Activated CD8-positive, alpha-beta T cell treated with anti-CD3 and anti-CD28 coated beads, Interleukin-2, amount 10 ng/mL, durations not matched to agents 7 days and 5 days (primary cell): ENCODE results near the gene BMP7. TPM values are rescaled to one million over a fixed set of nuclear protein-coding genes. Genes with fewer than 3 reads are reported as not detected.

Experiments used
- ATAC-seq: fragments of 150-1000 bp; cut with Tn5 transposase; one replicate; pipeline ENCODE4 v1.10.0; 2021; ENCODE audit warnings: moderate library complexity
- CTCF ChIA-PET: fragments of 350-600 bp; sonication (Branson Sonifier 250); formaldehyde crosslinking; loops from one replicate; lab custom pipeline; 2021; ENCODE audit warnings: antibody characterized with exemption; lab: Charles Lee
- POLR2A ChIA-PET: fragments of 350-600 bp; sonication (Branson Sonifier 250); formaldehyde crosslinking; loops from one replicate; lab custom pipeline; 2021; ENCODE audit warnings: antibody characterized with exemption; lab: Charles Lee
- DNase-seq: peaks from one replicate; pipeline ENCODE4 v3.0.0-alpha.2; 2020
- H3K27ac Mint-ChIP-seq: one replicate; pipeline ENCODE4 v1.8.0; 2021; ENCODE audit warnings: mild to moderate bottlenecking, mixed read lengths
- H3K27me3 Mint-ChIP-seq: one replicate; pipeline ENCODE4 v1.8.0; 2021; ENCODE audit warnings: low read depth, mixed read lengths
- H3K36me3 Mint-ChIP-seq: one replicate; pipeline ENCODE4 v1.8.0; 2021; ENCODE audit warnings: low read depth, mixed read lengths
- H3K4me1 Mint-ChIP-seq: one replicate; pipeline ENCODE4 v1.8.0; 2021; ENCODE audit warnings: low read depth, mixed read lengths
- H3K4me3 Mint-ChIP-seq: one replicate; pipeline ENCODE4 v1.8.0; 2021; ENCODE audit warnings: mild to moderate bottlenecking, mixed read lengths
- H3K9me3 Mint-ChIP-seq: one replicate; pipeline ENCODE4 v1.8.0; 2022; ENCODE audit warnings: mixed read lengths; ENCODE audit not compliant: insufficient read depth
- total RNA-seq, 2 experiments: library from RNA; stranded (reverse); gene quantifications; one replicate each; pipeline ENCODE4 v1.2.3, GENCODE V29; 2021

The BMP7 gene
- total RNA-seq, 2 experiments from 2014 or later = not detected

- CTCF ChIA-PET = no interaction called here
- peaks cover 5% of the 10 kb centered on the region for H3K27me3 Mint-ChIP-seq
- no peaks in the 10 kb centered on the region for H3K9me3 Mint-ChIP-seq
- ATAC-seq (no peak), DNase-seq (no peak)
- peaks cover 6% of the 10 kb centered on the region for H3K4me1 Mint-ChIP-seq
- no peaks in the 10 kb centered on the region for H3K36me3 Mint-ChIP-seq
- H3K27ac Mint-ChIP-seq = no peak overlapping the region
- no peak overlapping the region for H3K4me3 Mint-ChIP-seq
- POLR2A ChIA-PET = no interaction called here
Measured at GRCh38 chr20:57145089-57145631, 121.3 kb downstream of the BMP7 start.

GRCh38 chr20:57143173-57143572 is 123.3 kb downstream of the BMP7 start:
- no peak overlapping the region for H3K4me3 Mint-ChIP-seq
- H3K9me3 Mint-ChIP-seq = no peaks in the 10 kb centered on the region
- no peaks in the 10 kb centered on the region for H3K36me3 Mint-ChIP-seq
- CTCF ChIA-PET = no interaction called here
- peaks cover 6% of the 10 kb centered on the region for H3K4me1 Mint-ChIP-seq
- no peak for ATAC-seq
- H3K27me3 Mint-ChIP-seq = no peaks in the 10 kb centered on the region
- DNase-seq = no peak
- no peak overlapping the region for H3K27ac Mint-ChIP-seq
- POLR2A ChIA-PET = no interaction called here

- Mint-ChIP-seq H3K27me3 (no peaks in the 10 kb centered on the region), H3K27ac (no peak overlapping the region), H3K9me3 (no peaks in the 10 kb centered on the region), H3K4me3 (no peak overlapping the region), H3K36me3 (no peaks in the 10 kb centered on the region), H3K4me1 (peaks cover 6% of the 10 kb centered on the region)
- ATAC-seq (no peak), DNase-seq (no peak)
- ChIA-PET CTCF (no interaction called here), POLR2A (no interaction called here)
Measured at GRCh38 chr20:57142667-57143066, 123.8 kb downstream of the BMP7 start.

GRCh38 chr20:57141492-57141891 is 124.9 kb downstream of the BMP7 start:
- POLR2A ChIA-PET = no interaction called here

GRCh38 chr20:57140416-57140965 is 126.0 kb downstream of the BMP7 start:
- no peak for DNase-seq
- ChIA-PET CTCF (no interaction called here), POLR2A (no interaction called here)
- Mint-ChIP-seq H3K27ac (no peak overlapping the region), H3K9me3 (no peaks in the 10 kb centered on the region), H3K27me3 (no peaks in the 10 kb centered on the region), H3K36me3 (no peaks in the 10 kb centered on the region), H3K4me1 (no peaks in the 10 kb centered on the region), H3K4me3 (no peak overlapping the region)
- ATAC-seq = no peak

More at GRCh38 chr20:57141492-57141891, 124.9 kb downstream of the BMP7 start:
- Mint-ChIP-seq H3K27me3 (no peaks in the 10 kb centered on the region), H3K27ac (no peak overlapping the region), H3K4me3 (no peak overlapping the region), H3K36me3 (no peaks in the 10 kb centered on the region), H3K4me1 (no peaks in the 10 kb centered on the region), H3K9me3 (no peaks in the 10 kb centered on the region)
- ATAC-seq (no peak), DNase-seq (no peak)
- CTCF ChIA-PET = no interaction called here

GRCh38 chr20:57139342-57140093 is 126.9 kb downstream of the BMP7 start:
- H3K4me3 Mint-ChIP-seq = no peak overlapping the region
- H3K4me1 Mint-ChIP-seq = no peaks in the 10 kb centered on the region
- no peaks in the 10 kb centered on the region for H3K36me3 Mint-ChIP-seq
- ATAC-seq (no peak), DNase-seq (no peak)
- H3K27ac Mint-ChIP-seq = no peak overlapping the region
- ChIA-PET POLR2A (no interaction called here), CTCF (no interaction called here)
- no peaks in the 10 kb centered on the region for H3K9me3 Mint-ChIP-seq
- H3K27me3 Mint-ChIP-seq = peaks cover 5% of the 10 kb centered on the region

GRCh38 chr20:57138198-57138995 is 128.0 kb downstream of the BMP7 start:
- CTCF ChIA-PET = no interaction called here
- Mint-ChIP-seq H3K36me3 (no peaks in the 10 kb centered on the region), H3K9me3 (no peaks in the 10 kb centered on the region), H3K27me3 (peaks cover 9% of the 10 kb centered on the region), H3K4me1 (no peaks in the 10 kb centered on the region), H3K4me3 (no peak overlapping the region), H3K27ac (no peak overlapping the region)
- DNase-seq = no peak
- no peak for ATAC-seq
- POLR2A ChIA-PET = no interaction called here

- H3K4me1 Mint-ChIP-seq = no peaks in the 10 kb centered on the region
Measured at GRCh38 chr20:57137676-57138075, 128.8 kb downstream of the BMP7 start.

GRCh38 chr20:57136734-57137133 is 129.7 kb downstream of the BMP7 start:
- H3K4me1 Mint-ChIP-seq = no peaks in the 10 kb centered on the region
- no peaks in the 10 kb centered on the region for H3K36me3 Mint-ChIP-seq
- DNase-seq (no peak), ATAC-seq (no peak)
- H3K27ac Mint-ChIP-seq = no peak overlapping the region
- CTCF ChIA-PET = no interaction called here
- POLR2A ChIA-PET = no interaction called here
- H3K9me3 Mint-ChIP-seq = no peaks in the 10 kb centered on the region
- peaks cover 9% of the 10 kb centered on the region for H3K27me3 Mint-ChIP-seq
- H3K4me3 Mint-ChIP-seq = no peak overlapping the region

More at GRCh38 chr20:57137676-57138075, 128.8 kb downstream of the BMP7 start:
- H3K36me3 Mint-ChIP-seq = no peaks in the 10 kb centered on the region
- POLR2A ChIA-PET = no interaction called here
- peaks cover 9% of the 10 kb centered on the region for H3K27me3 Mint-ChIP-seq
- H3K4me3 Mint-ChIP-seq = no peak overlapping the region
- CTCF ChIA-PET = no interaction called here
- ATAC-seq (no peak), DNase-seq (no peak)
- H3K9me3 Mint-ChIP-seq = no peaks in the 10 kb centered on the region
- H3K27ac Mint-ChIP-seq = no peak overlapping the region

GRCh38 chr20:57135875-57136274 is 130.6 kb downstream of the BMP7 start:
- DNase-seq = no peak
- Mint-ChIP-seq H3K4me1 (no peaks in the 10 kb centered on the region), H3K27ac (no peak overlapping the region), H3K4me3 (no peak overlapping the region), H3K9me3 (no peaks in the 10 kb centered on the region), H3K27me3 (peaks cover 9% of the 10 kb centered on the region), H3K36me3 (no peaks in the 10 kb centered on the region)
- CTCF ChIA-PET = no interaction called here
- POLR2A ChIA-PET = interaction anchor here (0.6 kb wide), 1 partner anchor 562 kb away, joined by 3 read pairs; no protein-coding TSS in a partner anchor
- no peak for ATAC-seq

- no peak for DNase-seq
- Mint-ChIP-seq H3K27ac (no peak overlapping the region), H3K27me3 (peaks cover 9% of the 10 kb centered on the region), H3K36me3 (no peaks in the 10 kb centered on the region), H3K4me1 (no peaks in the 10 kb centered on the region), H3K4me3 (no peak overlapping the region), H3K9me3 (no peaks in the 10 kb centered on the region)
- POLR2A ChIA-PET = no interaction called here
- CTCF ChIA-PET = no interaction called here
- no peak for ATAC-seq
Measured at GRCh38 chr20:57134804-57135203, 131.6 kb downstream of the BMP7 start.
